RWPE1 (cell line): ENCODE data around the gene EEF2K.

ENCODE experiments used
- CTCF ChIA-PET: fragments of 350-600 bp; sonication (Branson Sonifier 250); formaldehyde crosslinking; extraction: SDS; loops from one replicate; lab custom pipeline; 2021; lab: Yijun Ruan, JAX
- POLR2A ChIA-PET: fragments of 400-600 bp; formaldehyde crosslinking; extraction: SDS; loops from one replicate; lab custom pipeline; 2020; ENCODE audit warnings: antibody characterized with exemption; ENCODE audit not compliant: low non-redundant PET; lab: Yijun Ruan, JAX
- DNase-seq: peaks from one replicate; pipeline ENCODE4 v3.0.0; 2012; ENCODE audit warnings: low spot score
- H3K27ac ChIP-seq: fragments of 450-650 bp; 2 replicates; pipeline ENCODE4 v1.5.1; 2017
- CTCF ChIP-seq: fragments of 450-650 bp; conservative IDR thresholded peaks from 2 replicates; pipeline ENCODE4 v1.5.1; 2017; ENCODE audit warnings: low read depth, mild to moderate bottlenecking

The EEF2K gene

DNA sequence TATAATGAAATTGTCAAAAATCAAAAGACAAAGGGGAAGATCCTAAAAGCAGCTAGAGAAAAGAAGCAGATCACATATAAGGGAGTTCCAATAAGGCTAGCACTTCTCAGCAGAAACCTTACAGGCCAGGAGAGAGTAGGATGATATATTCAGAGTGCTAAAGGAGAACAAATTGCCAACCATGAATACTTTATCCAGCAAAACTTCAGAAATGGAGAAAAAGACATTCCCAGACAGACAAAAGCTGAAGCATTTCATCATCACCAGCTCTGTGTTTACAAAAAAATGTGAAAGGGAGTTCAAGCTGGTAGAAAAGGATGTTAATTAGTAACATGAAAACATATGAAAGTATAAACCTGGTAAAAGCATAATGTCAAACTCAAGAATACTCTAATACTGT is 131.0 kb downstream of the EEF2K start:
- no peak for TF ChIP-seq CTCF
- H3K27ac ChIP-seq: no peak overlapping the region
- ChIA-PET POLR2A (no interaction called here), CTCF (interaction anchor here (0.7 kb wide), 1 partner anchor 81 kb away, joined by 3 read pairs; no protein-coding TSS in a partner anchor)
- no peak for DNase-seq

- ChIA-PET CTCF (no interaction called here), POLR2A (no interaction called here)
- no peak for DNase-seq
- no peak overlapping the region for H3K27ac ChIP-seq
- TF ChIP-seq CTCF: no peak
Measured at GRCh38 chr16:22337849-22338635, 132.0 kb downstream of the EEF2K start.
